Neural cell (in vitro differentiated cells): Measurements from ENCODE around the gene OR4D9.
"Not testable (repeated sequence)": the region's sequence is repeated elsewhere in the genome, so short reads cannot be mapped to it uniquely, and the experiment has no call there.

Experiments
- EP300 ChIP-seq: fragments of 450-650 bp; conservative IDR thresholded peaks from 2 replicates; pipeline ENCODE4 v1.6.1; 2014; ENCODE audit warnings: antibody characterized with exemption, mild to moderate bottlenecking, moderate library complexity; ENCODE audit not compliant: poor library complexity, severe bottlenecking
- RAD21 ChIP-seq: fragments of 450-650 bp; conservative IDR thresholded peaks from 2 replicates; pipeline ENCODE4 v1.6.1; 2014; ENCODE audit warnings: antibody characterized with exemption, mild to moderate bottlenecking, moderate library complexity
- TF ChIP-seq, protein P1 (sequence below): fragments of 450-650 bp; IDR thresholded peaks from 2 replicates; pipeline ENCODE4 v1.5.1; 2014; ENCODE audit warnings: antibody characterized with exemption, mild to moderate bottlenecking, moderate library complexity; ENCODE audit not compliant: poor library complexity, severe bottlenecking

DNA sequence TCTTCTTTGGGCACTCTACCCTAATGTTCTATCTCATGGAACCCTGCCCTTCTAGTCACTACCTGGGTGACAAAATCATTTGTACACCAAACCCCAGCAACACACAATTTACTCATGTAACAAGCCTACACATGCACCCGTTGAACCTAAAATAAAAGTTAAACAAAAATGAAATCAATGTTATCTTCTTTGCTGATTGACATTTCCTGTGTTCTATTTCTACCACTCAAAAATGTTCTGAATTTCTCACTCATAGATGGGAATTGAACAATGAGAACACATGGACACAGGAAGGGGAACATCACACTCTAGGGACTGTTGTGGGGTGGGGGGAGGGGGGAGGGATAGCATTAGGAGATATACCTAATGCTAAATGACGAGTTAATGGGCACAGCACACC lies 8.8 kb downstream of the OR4D9 start:
- not testable (repeated sequence) for TF ChIP-seq EP300, RAD21
- TF ChIP-seq, protein P1, sequence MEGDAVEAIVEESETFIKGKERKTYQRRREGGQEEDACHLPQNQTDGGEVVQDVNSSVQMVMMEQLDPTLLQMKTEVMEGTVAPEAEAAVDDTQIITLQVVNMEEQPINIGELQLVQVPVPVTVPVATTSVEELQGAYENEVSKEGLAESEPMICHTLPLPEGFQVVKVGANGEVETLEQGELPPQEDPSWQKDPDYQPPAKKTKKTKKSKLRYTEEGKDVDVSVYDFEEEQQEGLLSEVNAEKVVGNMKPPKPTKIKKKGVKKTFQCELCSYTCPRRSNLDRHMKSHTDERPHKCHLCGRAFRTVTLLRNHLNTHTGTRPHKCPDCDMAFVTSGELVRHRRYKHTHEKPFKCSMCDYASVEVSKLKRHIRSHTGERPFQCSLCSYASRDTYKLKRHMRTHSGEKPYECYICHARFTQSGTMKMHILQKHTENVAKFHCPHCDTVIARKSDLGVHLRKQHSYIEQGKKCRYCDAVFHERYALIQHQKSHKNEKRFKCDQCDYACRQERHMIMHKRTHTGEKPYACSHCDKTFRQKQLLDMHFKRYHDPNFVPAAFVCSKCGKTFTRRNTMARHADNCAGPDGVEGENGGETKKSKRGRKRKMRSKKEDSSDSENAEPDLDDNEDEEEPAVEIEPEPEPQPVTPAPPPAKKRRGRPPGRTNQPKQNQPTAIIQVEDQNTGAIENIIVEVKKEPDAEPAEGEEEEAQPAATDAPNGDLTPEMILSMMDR = not testable (repeated sequence)
